ENCODE data around the gene CRISP1.
A peak's percentile ranks its signal among the peaks of the same experiment; 100 is the strongest.

CRISP1 gene

GRCh38 chr6:49855221-49855620, 11.1 kb downstream of the CRISP1 start:
- Histone ChIP-seq H3K36me3 (ENCODE audit: insufficient read depth, low read length) (no peaks in the 10 kb centered on the region), H2AFZ (ENCODE audit: low read length) (no peak overlapping the region), H3K9me2 (replicated peaks; ENCODE audit: low read depth, low read length) (no peaks in the 10 kb centered on the region), H3K4me2 (ENCODE audit: low read depth, low read length, poor library complexity, severe bottlenecking) (no peak overlapping the region), H3F3A (ENCODE audit: low read depth) (no peaks in the 10 kb centered on the region), H3K79me2 (ENCODE audit: insufficient read depth, low read length) (no peaks in the 10 kb centered on the region), H3K9ac (ENCODE audit: low read depth, low read length, poor library complexity, severe bottlenecking) (no peak overlapping the region), H4K20me1 (ENCODE audit: insufficient read depth, low read length, poor library complexity, severe bottlenecking) (no peaks in the 10 kb centered on the region), H3K9me3 (ENCODE audit: insufficient read depth, low read depth, low read length) (no peaks in the 10 kb centered on the region), H3K27me3 (ENCODE audit: insufficient read depth, low read length, poor library complexity, severe bottlenecking) (no peaks in the 10 kb centered on the region), H3K4me3 (ENCODE audit: low read length, poor library complexity, severe bottlenecking) (no peak overlapping the region), H3K4me1 (ENCODE audit: insufficient read depth, low read length, poor library complexity, severe bottlenecking) (no peaks in the 10 kb centered on the region)
- TF ChIP-seq EZH2phosphoT487 (IDR thresholded peaks at IDR 0.05; ENCODE audit: borderline replicate concordance) (no peak), CTCF (conservative IDR thresholded peaks at IDR 0.05; ENCODE audit: low read length) (no peak)

GRCh38 chr6:49852975-49853374, 13.4 kb downstream of the CRISP1 start:
- Histone ChIP-seq H2AFZ (ENCODE audit: low read length) (no peak overlapping the region), H4K20me1 (ENCODE audit: insufficient read depth, low read length, poor library complexity, severe bottlenecking) (no peaks in the 10 kb centered on the region), H3K27me3 (ENCODE audit: insufficient read depth, low read length, poor library complexity, severe bottlenecking) (no peaks in the 10 kb centered on the region), H3K4me1 (ENCODE audit: insufficient read depth, low read length, poor library complexity, severe bottlenecking) (no peaks in the 10 kb centered on the region), H3K79me2 (ENCODE audit: insufficient read depth, low read length) (no peaks in the 10 kb centered on the region), H3F3A (ENCODE audit: low read depth) (no peaks in the 10 kb centered on the region), H3K4me2 (ENCODE audit: low read depth, low read length, poor library complexity, severe bottlenecking) (no peak overlapping the region), H3K9ac (ENCODE audit: low read depth, low read length, poor library complexity, severe bottlenecking) (no peak overlapping the region), H3K4me3 (ENCODE audit: low read length, poor library complexity, severe bottlenecking) (no peak overlapping the region), H3K9me3 (ENCODE audit: insufficient read depth, low read depth, low read length) (no peaks in the 10 kb centered on the region), H3K36me3 (ENCODE audit: insufficient read depth, low read length) (no peaks in the 10 kb centered on the region), H3K9me2 (replicated peaks; ENCODE audit: low read depth, low read length) (no peaks in the 10 kb centered on the region)
- TF ChIP-seq EZH2phosphoT487 (IDR thresholded peaks at IDR 0.05; ENCODE audit: borderline replicate concordance) (no peak), CTCF (conservative IDR thresholded peaks at IDR 0.05; ENCODE audit: low read length) (no peak)

DNA sequence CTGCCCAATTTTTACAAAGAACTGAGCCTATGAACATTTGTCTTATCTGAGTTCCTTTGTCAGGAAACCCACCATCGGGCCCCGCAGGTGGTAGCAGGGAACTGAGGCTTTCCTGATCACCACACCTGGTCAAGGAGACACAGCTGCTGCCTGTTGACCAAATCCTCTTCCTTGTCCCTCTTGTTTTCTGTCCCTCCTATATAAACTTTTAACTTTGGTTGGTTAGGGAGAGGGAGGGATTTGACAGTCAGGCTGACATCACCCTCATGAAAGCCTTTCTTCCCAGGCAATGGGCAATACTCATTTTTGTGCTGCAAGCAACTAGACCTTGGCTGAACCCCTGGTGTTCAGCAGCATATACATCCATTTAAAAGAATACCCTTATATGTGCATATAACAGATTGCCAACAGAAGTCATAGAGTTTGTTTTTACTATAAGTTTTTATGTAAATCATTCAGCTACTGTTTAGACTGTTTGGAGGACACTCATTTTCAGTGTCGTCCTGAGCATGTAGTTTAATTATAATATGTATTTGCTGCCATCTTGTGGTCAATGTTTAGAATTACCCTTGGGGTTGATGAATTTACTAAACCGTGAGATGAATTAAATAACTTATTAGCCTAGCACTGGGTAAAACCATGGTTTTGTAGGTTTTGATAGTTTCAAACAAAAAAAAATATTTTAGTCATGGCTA, 17.0 kb downstream of the CRISP1 start:
- H3F3A ChIP-seq (ENCODE audit: low read depth), result no peaks in the 10 kb centered on the region
- H3K79me2 ChIP-seq (ENCODE audit: insufficient read depth, low read length), result no peaks in the 10 kb centered on the region
- H3K27me3 ChIP-seq (ENCODE audit: insufficient read depth, low read length, poor library complexity, severe bottlenecking), result no peaks in the 10 kb centered on the region
- H2AFZ ChIP-seq (ENCODE audit: low read length), result no peak overlapping the region
- no peak overlapping the region for H3K4me3 ChIP-seq (ENCODE audit: low read length, poor library complexity, severe bottlenecking)
- no peaks in the 10 kb centered on the region for H3K9me3 ChIP-seq (ENCODE audit: insufficient read depth, low read depth, low read length)
- H3K4me1 ChIP-seq (ENCODE audit: insufficient read depth, low read length, poor library complexity, severe bottlenecking), result no peaks in the 10 kb centered on the region
- no peak overlapping the region for H3K9ac ChIP-seq (ENCODE audit: low read depth, low read length, poor library complexity, severe bottlenecking)
- no peak overlapping the region for H3K4me2 ChIP-seq (ENCODE audit: low read depth, low read length, poor library complexity, severe bottlenecking)
- TF ChIP-seq CTCF (conservative IDR thresholded peaks at IDR 0.05; ENCODE audit: low read length) (peak; percentile 75), EZH2phosphoT487 (IDR thresholded peaks at IDR 0.05; ENCODE audit: borderline replicate concordance) (no peak)
- H3K9me2 ChIP-seq (replicated peaks; ENCODE audit: low read depth, low read length), result no peaks in the 10 kb centered on the region
- H4K20me1 ChIP-seq (ENCODE audit: insufficient read depth, low read length, poor library complexity, severe bottlenecking), result no peaks in the 10 kb centered on the region
- no peaks in the 10 kb centered on the region for H3K36me3 ChIP-seq (ENCODE audit: insufficient read depth, low read length)
